Adrenal gland (tissue), 12 donors: ENCODE data around the gene ATXN7L1. TPM values are rescaled to one million over a fixed set of nuclear protein-coding genes. Genes with fewer than 3 reads are reported as not detected.
A peak's percentile ranks its signal among the peaks of the same experiment; 100 is the strongest.

Experiments used
- DNase-seq, 7 donors: peaks; one replicate each; pipeline ENCODE4 v3.0.0-alpha.2; 2019 to 2020
- H3K27ac ChIP-seq, 5 donors: fragments of 200-600 bp; sonication (generic) in 4 of 5; 1 replicate in 3 of 5; 2 replicates in 2 of 5; pipeline versions ENCODE4 v1.5.1 to v1.8.0; 2016 to 2020; ENCODE audit warnings: mild to moderate bottlenecking in 1 of 5
- H3K27me3 ChIP-seq: fragments of 200-600 bp; 2 replicates; pipeline ENCODE4 v1.8.0; 2021
- H3K36me3 ChIP-seq, 2 donors: fragments of 200-600 bp; replicated peaks in 1 of 2; 1 replicate in 1 of 2; 2 replicates in 1 of 2; pipeline versions ENCODE4 v1.5.1 to v1.8.0; 2018 to 2022
- H3K4me1 ChIP-seq, 2 donors: fragments of 200-600 bp; replicated peaks in 1 of 2; 1 replicate in 1 of 2; 2 replicates in 1 of 2; pipeline versions ENCODE4 v1.5.1 to v1.8.0; 2018 to 2021
- H3K4me3 ChIP-seq, 4 donors: fragments of 200-600 bp; sonication (generic) in 3 of 4; one replicate each; pipeline ENCODE4 v1.5.1; 2016 to 2018
- H3K9me3 ChIP-seq, 3 donors: fragments of 200-600 bp; sonication (generic) in 1 of 3; replicated peaks in 1 of 3; 1 replicate in 2 of 3; 2 replicates in 1 of 3; pipeline versions ENCODE4 v1.5.1 to v1.8.0; 2016 to 2021
- CTCF ChIP-seq, 6 experiments: fragments of 450-650 bp in 4 of 6; fragments of 200-600 bp in 2 of 6; sonication (generic) in 1 of 6; IDR thresholded peaks; 1 replicate in 5 of 6; 2 replicates in 1 of 6; pipeline versions ENCODE4 v1.5.1 to v1.8.0; 2016 to 2021; ENCODE audit warnings: antibody characterized with exemption in 6 of 6, mild to moderate bottlenecking in 2 of 6, moderate library complexity in 1 of 6
- POLR2A ChIP-seq, 2 donors: fragments of 450-650 bp; IDR thresholded peaks; one replicate each; pipeline ENCODE4 v1.6.1; 2017; ENCODE audit warnings: antibody characterized with exemption in 2 of 2, mild to moderate bottlenecking in 2 of 2, moderate library complexity in 1 of 2
- WGBS, 4 donors: extraction: QIAGEN DNeasy Blood & Tissue Kit in 2 of 4; methylation state at CpG; one replicate each; pipeline versions ENCODE4 v1.1.5 to v1.1.7; 2013 to 2017; 5-methylcytosine and 5-hydroxymethylcytosine counted together
- intact Hi-C, 2 donors: fragments of 100-400 bp; cut with DNase I; formaldehyde crosslinking; loops; one replicate each; pipeline versions ENCODE4 v1.14.1 to v1.15.0; 2022 to 2023
- polyA plus RNA-seq, 3 donors: library from polyadenylated mRNA; stranded (reverse); fragments of 200-250 nt in 2 of 3; fragments of 350-450 nt in 1 of 3; fragmentation: Illumina TruSeq in 1 of 3; extraction: RNeasy Lipid Tissue Mini Kit (QIAGEN cat#74804) in 1 of 3; gene quantifications; one replicate each; pipeline ENCODE4 v1.2.3, GENCODE V29; 2013 to 2014
- total RNA-seq, 9 donors: library from RNA; depleted of rRNA in 4 of 9; stranded (reverse); fragments of >200 nt in 4 of 9; fragments of 120-200 nt in 1 of 9; fragmentation: NEBNext Ultra II Directional in 1 of 9; extraction: Animal tissue kit (Norgen Biotek cat#: 25700) in 1 of 9; gene quantifications; one replicate each; pipeline versions ENCODE4 v1.1.0 to v1.2.4, GENCODE V29; 2013 to 2023
- donor health status: healthy with polysubstance abuse.
- donor health status: Bipolar disorder and iron deficiency.
- donor health status: DM: yes; HTN: yes; CAD: no.
- donor health status: DM: no; HTN: no; CAD: no.
- donor health status: DM: no; HTN: no; CAD: no.
- donor health status: DM: yes; HTN: yes; CAD: no.

The ATXN7L1 gene
- total and polyA plus RNA-seq, 12 donors = 3.6 to 24.6 (median 9.0) TPM

DNA sequence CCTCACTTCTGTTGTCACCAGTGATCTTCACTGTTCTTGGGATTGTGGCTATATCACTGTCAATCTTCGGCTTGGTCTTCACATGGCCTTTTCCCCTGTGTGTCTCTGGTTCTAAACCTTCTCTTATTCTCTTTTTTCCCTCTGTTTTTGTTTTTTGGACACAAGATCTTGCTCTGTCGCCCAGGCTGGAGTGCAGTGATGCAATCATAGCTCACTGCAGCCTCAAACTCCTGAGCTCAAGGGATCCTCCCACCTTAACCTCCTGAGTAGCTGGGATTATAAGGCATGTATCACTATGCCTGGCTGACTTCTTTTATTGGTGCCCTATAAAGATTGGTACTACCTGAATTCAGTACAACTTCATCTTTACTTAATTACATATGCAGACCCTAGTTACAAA is 151.7 kb downstream of the ATXN7L1 start:
- H3K36me3 ChIP-seq = no peaks in the 10 kb centered on the region
- H3K4me3 ChIP-seq = no peak overlapping the region
- no peak for DNase-seq
- no peaks in the 10 kb centered on the region for H3K9me3 ChIP-seq
- peaks cover 0 to 2% of the 10 kb centered on the region in 2 donors for H3K4me1 ChIP-seq
- no peak for TF ChIP-seq CTCF (IDR thresholded peaks at IDR 0.05)
- no peak for TF ChIP-seq POLR2A (IDR thresholded peaks at IDR 0.05)
- intact Hi-C loops = no loop called here
- H3K27me3 ChIP-seq = no peaks in the 10 kb centered on the region
- no peak overlapping the region for H3K27ac ChIP-seq
- WGBS, 4 donors = 84 to 98% (median 95%) methylated on average over 2 of the region's 2 CpGs

GRCh38 chr7:105723572-105723971 is 152.8 kb downstream of the ATXN7L1 start:
- intact Hi-C loops = no loop called here
- DNase-seq = peak in 3 of 7 donors; percentile 22 to 43 (median 32)
- Histone ChIP-seq H3K36me3 (no peaks in the 10 kb centered on the region), H3K4me1 (peaks cover 6 to 13% of the 10 kb centered on the region in 2 donors), H3K27me3 (no peaks in the 10 kb centered on the region), H3K4me3 (no peak overlapping the region), H3K27ac (no peak overlapping the region), H3K9me3 (no peaks in the 10 kb centered on the region)
- 59 to 94% (median 82%) methylated on average over 5 of the region's 5 CpGs for WGBS, 4 donors
- TF ChIP-seq CTCF (IDR thresholded peaks at IDR 0.05) (no peak), POLR2A (IDR thresholded peaks at IDR 0.05) (no peak)

- no peak for TF ChIP-seq CTCF (IDR thresholded peaks at IDR 0.05)
- TF ChIP-seq POLR2A (IDR thresholded peaks at IDR 0.05) = no peak
- intact Hi-C loops = no loop called here
- Histone ChIP-seq H3K36me3 (no peaks in the 10 kb centered on the region), H3K4me3 (no peak overlapping the region), H3K27ac (no peak overlapping the region), H3K4me1 (peaks cover 6 to 18% of the 10 kb centered on the region in 2 donors), H3K27me3 (no peaks in the 10 kb centered on the region), H3K9me3 (no peaks in the 10 kb centered on the region)
- 90 to 93% (median 92%) methylated on average over 5 of the region's 5 CpGs for WGBS, 4 donors
- DNase-seq = no peak
Observed at GRCh38 chr7:105721571-105722104, 154.8 kb downstream of the ATXN7L1 start.

GRCh38 chr7:105719919-105720318 is 156.5 kb downstream of the ATXN7L1 start:
- H3K4me3 ChIP-seq = no peak overlapping the region
- no peaks in the 10 kb centered on the region for H3K9me3 ChIP-seq
- no peak for TF ChIP-seq POLR2A (IDR thresholded peaks at IDR 0.05)
- TF ChIP-seq CTCF (IDR thresholded peaks at IDR 0.05) = no peak
- peaks cover 6 to 18% of the 10 kb centered on the region in 2 donors for H3K4me1 ChIP-seq
- intact Hi-C loops = loop anchor here in 1 of 2 donors (10.0 kb wide), 1 partner anchor 1925 kb away; no protein-coding TSS in a partner anchor
- WGBS, 4 donors = 88 to 97% (median 92%) methylated on average over 4 of the region's 4 CpGs
- no peaks in the 10 kb centered on the region for H3K27me3 ChIP-seq
- H3K27ac ChIP-seq = no peak overlapping the region
- no peak for DNase-seq
- H3K36me3 ChIP-seq = no peaks in the 10 kb centered on the region
